Caco-2 (cell line): Measurements from ENCODE around the gene LCN2. TPM values are rescaled to one million over a fixed set of nuclear protein-coding genes. Genes with fewer than 3 reads are reported as not detected.

ENCODE experiments used
- BruUV-seq: library from RNA; stranded (reverse); fragments of 400-500 nt; replicated peaks from 2 replicates; lab custom pipeline; 2021; lab: Mats Ljungman, UMichigan
- CTCF ChIA-PET: fragments of 300-600 bp; sonication (Branson Sonifier 250); formaldehyde crosslinking; loops from one replicate; lab custom pipeline; 2022; ENCODE audit warnings: antibody characterized with exemption; lab: Charles Lee
- POLR2A ChIA-PET: fragments of 300-600 bp; sonication (Branson Sonifier 250); formaldehyde crosslinking; loops from one replicate; lab custom pipeline; 2022; ENCODE audit warnings: antibody characterized with exemption; lab: Charles Lee
- DNase-seq, 2 experiments: peaks; one replicate each; pipeline versions ENCODE4 v3.0.0 to v3.0.0-alpha.2; 2020 to 2022
- H3K27me3 ChIP-seq: replicated peaks from 2 replicates; pipeline ENCODE4 v1.6.0; 2011; ENCODE audit warnings: low read length; ENCODE audit not compliant: control insufficient read depth, insufficient read depth
- H3K36me3 ChIP-seq: 2 replicates; pipeline ENCODE4 v1.5.1; 2011; ENCODE audit warnings: low read length; ENCODE audit not compliant: control insufficient read depth, insufficient read depth
- H3K4me1 ChIP-seq: fragments of 250-450 bp; sonication (Bioruptor Pico); 2 replicates; pipeline ENCODE4 v1.5.1; 2020; ENCODE audit warnings: mild to moderate bottlenecking
- H3K4me3 ChIP-seq: 2 replicates; pipeline ENCODE4 v1.5.1; 2011; ENCODE audit warnings: low read depth, mild to moderate bottlenecking, control low read depth, low read length
- H3K9me3 ChIP-seq: fragments of 250-450 bp; sonication (Bioruptor Pico); 2 replicates; pipeline ENCODE4 v1.5.1; 2020; ENCODE audit warnings: mild to moderate bottlenecking, moderate library complexity
- H3K27ac Mint-ChIP-seq: one replicate; pipeline ENCODE4 v1.8.0; 2022; ENCODE audit warnings: mixed read lengths; ENCODE audit not compliant: unreplicated experiment
- H3K27me3 Mint-ChIP-seq: one replicate; pipeline ENCODE4 v1.8.0; 2022; ENCODE audit warnings: mixed read lengths; ENCODE audit not compliant: insufficient read depth, unreplicated experiment
- H3K36me3 Mint-ChIP-seq: one replicate; pipeline ENCODE4 v1.8.0; 2022; ENCODE audit warnings: mild to moderate bottlenecking, mixed read lengths; ENCODE audit not compliant: insufficient read depth, unreplicated experiment
- H3K4me1 Mint-ChIP-seq: one replicate; pipeline ENCODE4 v1.8.0; 2022; ENCODE audit warnings: low read depth, mixed read lengths; ENCODE audit not compliant: unreplicated experiment
- H3K4me3 Mint-ChIP-seq: one replicate; pipeline ENCODE4 v1.8.0; 2022; ENCODE audit warnings: mild to moderate bottlenecking, moderate library complexity, mixed read lengths; ENCODE audit not compliant: unreplicated experiment
- H3K9me3 Mint-ChIP-seq: one replicate; pipeline ENCODE4 v1.8.0; 2022; ENCODE audit warnings: mixed read lengths; ENCODE audit not compliant: unreplicated experiment
- intact Hi-C: fragments of 100-400 bp; cut with micrococcal nuclease; formaldehyde crosslinking; loops from one replicate; pipeline ENCODE4 v1.10.0; 2022; ENCODE audit not compliant: unreplicated experiment
- total RNA-seq: library from RNA; stranded (reverse); gene quantifications from 2 replicates; pipeline ENCODE4 v1.2.3, GENCODE V29; 2022
- TF ChIP-seq, protein P1 (sequence below), 2 experiments: fragments of 200-600 bp in 1 of 2; IDR thresholded peaks; 1 replicate in 1 of 2; 2 replicates in 1 of 2; pipeline versions ENCODE4 v1.5.1 to v1.8.0; 2011 to 2022; ENCODE audit warnings: antibody characterized with exemption in 1 of 2, control low read depth in 1 of 2, inconsistent platforms in 1 of 2, low read depth in 1 of 2, low read length in 1 of 2, mild to moderate bottlenecking in 1 of 2, moderate library complexity in 1 of 2; ENCODE audit not compliant: insufficient read depth in 1 of 2, severe bottlenecking in 1 of 2, unreplicated experiment in 1 of 2

The LCN2 gene
- total RNA-seq, 1 experiment from 2014 or later: not detected

DNA sequence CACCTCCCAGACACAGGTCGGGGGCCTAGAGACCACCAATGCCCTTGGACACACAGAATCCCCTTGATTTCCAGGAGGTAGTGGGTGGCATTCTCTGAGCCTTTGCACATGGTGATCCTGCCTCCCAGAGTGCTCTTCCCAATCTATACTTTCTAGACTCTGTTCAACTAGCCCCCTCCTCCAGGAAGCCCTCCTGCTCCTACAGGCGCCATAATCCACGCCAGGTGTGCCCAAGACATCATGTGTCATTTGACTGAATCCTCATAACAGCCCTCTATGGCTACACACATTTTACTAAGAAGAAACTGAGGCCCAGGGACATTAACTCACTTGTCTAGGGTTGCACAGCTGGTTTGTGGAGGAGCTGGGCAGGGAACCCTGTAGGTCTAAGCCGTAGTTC lies 18.0 kb downstream of the LCN2 start:
- intact Hi-C loops: no loop called here
- Mint-ChIP-seq H3K4me1 (no peaks in the 10 kb centered on the region), H3K36me3 (peaks cover 69% of the 10 kb centered on the region), H3K27me3 (no peaks in the 10 kb centered on the region), H3K9me3 (no peaks in the 10 kb centered on the region), H3K4me3 (no peak overlapping the region), H3K27ac (no peak overlapping the region)
- TF ChIP-seq, protein P1, sequence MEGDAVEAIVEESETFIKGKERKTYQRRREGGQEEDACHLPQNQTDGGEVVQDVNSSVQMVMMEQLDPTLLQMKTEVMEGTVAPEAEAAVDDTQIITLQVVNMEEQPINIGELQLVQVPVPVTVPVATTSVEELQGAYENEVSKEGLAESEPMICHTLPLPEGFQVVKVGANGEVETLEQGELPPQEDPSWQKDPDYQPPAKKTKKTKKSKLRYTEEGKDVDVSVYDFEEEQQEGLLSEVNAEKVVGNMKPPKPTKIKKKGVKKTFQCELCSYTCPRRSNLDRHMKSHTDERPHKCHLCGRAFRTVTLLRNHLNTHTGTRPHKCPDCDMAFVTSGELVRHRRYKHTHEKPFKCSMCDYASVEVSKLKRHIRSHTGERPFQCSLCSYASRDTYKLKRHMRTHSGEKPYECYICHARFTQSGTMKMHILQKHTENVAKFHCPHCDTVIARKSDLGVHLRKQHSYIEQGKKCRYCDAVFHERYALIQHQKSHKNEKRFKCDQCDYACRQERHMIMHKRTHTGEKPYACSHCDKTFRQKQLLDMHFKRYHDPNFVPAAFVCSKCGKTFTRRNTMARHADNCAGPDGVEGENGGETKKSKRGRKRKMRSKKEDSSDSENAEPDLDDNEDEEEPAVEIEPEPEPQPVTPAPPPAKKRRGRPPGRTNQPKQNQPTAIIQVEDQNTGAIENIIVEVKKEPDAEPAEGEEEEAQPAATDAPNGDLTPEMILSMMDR (IDR thresholded peaks at IDR 0.05; ENCODE audit: insufficient read depth in 1 of 2, low read depth in 1 of 2, low read length in 1 of 2, severe bottlenecking in 1 of 2, unreplicated experiment in 1 of 2): no peak
- no TSS peak for BruUV-seq
- Histone ChIP-seq H3K4me1 (no peaks in the 10 kb centered on the region), H3K9me3 (no peaks in the 10 kb centered on the region), H3K4me3 (no peak overlapping the region), H3K27me3 (no peaks in the 10 kb centered on the region), H3K36me3 (peaks cover 2% of the 10 kb centered on the region)
- DNase-seq: no peak
- POLR2A ChIA-PET: no interaction called here
- CTCF ChIA-PET: no interaction called here

DNA sequence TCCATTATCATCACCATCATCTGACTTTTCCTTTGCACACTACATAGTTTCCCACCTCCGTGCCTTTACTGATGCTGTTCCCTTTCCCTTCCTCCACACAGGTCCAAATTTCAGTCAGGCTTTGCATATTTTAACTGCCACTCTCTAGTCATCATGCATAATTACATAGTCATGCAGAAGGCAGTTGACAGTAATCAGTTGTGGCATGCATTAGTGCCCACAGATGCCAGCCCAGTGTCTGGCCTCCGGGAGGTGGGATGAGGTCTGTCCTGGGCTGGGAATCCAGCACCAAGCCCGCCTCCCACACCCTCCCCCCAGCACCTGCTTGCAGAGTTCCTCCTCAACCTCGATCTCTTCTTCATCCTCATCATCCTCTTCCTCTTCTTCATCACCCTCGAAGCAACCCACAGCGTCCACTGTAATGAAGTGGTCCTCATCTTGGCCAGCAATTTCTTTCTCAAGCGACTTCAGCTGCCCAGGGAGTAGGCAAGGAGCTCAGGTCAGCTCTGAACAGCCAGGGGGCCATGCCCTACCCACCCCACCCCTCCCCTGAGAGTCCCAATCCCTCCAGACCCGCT lies 19.6 kb downstream of the LCN2 start:
- intact Hi-C loops: no loop called here
- H3K4me1 ChIP-seq: no peaks in the 10 kb centered on the region
- H3K4me3 ChIP-seq: no peak overlapping the region
- ChIA-PET POLR2A (interaction anchor here (0.6 to 1.2 kb wide), 2 partner anchors 9 to 50 kb away, joined by 3 to 5 read pairs; no protein-coding TSS in a partner anchor), CTCF (interaction anchor here (0.6 kb wide), 1 partner anchor 296 kb away, joined by 3 read pairs; no protein-coding TSS in a partner anchor)
- Mint-ChIP-seq H3K36me3 (peaks cover 61% of the 10 kb centered on the region), H3K9me3 (no peaks in the 10 kb centered on the region), H3K27ac (peak overlapping the region; percentile 60), H3K4me1 (no peaks in the 10 kb centered on the region), H3K27me3 (no peaks in the 10 kb centered on the region), H3K4me3 (no peak overlapping the region)
- H3K27me3 ChIP-seq: no peaks in the 10 kb centered on the region
- no peaks in the 10 kb centered on the region for H3K9me3 ChIP-seq
- TF ChIP-seq, protein P1 (IDR thresholded peaks at IDR 0.05; ENCODE audit: insufficient read depth in 1 of 2, low read depth in 1 of 2, low read length in 1 of 2, severe bottlenecking in 1 of 2, unreplicated experiment in 1 of 2): no peak
- BruUV-seq: no TSS peak
- H3K36me3 ChIP-seq: peaks cover 2% of the 10 kb centered on the region
- DNase-seq: no peak

DNA sequence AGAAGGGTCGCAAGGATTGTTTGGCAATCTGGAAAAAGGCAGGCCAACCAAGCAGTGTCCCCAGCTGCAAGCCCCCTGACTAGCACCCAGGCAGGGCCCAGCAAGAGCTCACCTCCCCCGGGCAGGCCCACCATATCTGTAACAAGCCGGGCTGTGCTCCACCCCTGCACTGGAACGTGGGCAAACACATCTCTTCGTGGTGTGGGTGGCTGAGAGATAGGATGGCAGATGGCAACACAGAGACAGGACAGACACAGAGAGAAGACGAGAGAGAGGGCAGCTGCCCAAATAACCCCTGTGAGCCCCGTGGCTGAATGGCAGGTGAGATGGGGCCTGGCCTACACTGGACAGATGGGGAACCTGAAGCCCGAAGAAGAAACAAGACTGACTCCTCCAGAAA lies 20.2 kb downstream of the LCN2 start:
- TF ChIP-seq, protein P1 (IDR thresholded peaks at IDR 0.05; ENCODE audit: insufficient read depth in 1 of 2, low read depth in 1 of 2, low read length in 1 of 2, severe bottlenecking in 1 of 2, unreplicated experiment in 1 of 2): no peak
- Mint-ChIP-seq H3K36me3 (peaks cover 61% of the 10 kb centered on the region), H3K9me3 (no peaks in the 10 kb centered on the region), H3K27ac (no peak overlapping the region), H3K4me1 (no peaks in the 10 kb centered on the region), H3K4me3 (no peak overlapping the region), H3K27me3 (no peaks in the 10 kb centered on the region)
- no peak for DNase-seq
- intact Hi-C loops: no loop called here
- BruUV-seq: no TSS peak
- POLR2A ChIA-PET: interaction anchor here (0.5 to 1.2 kb wide), 2 partner anchors 21 to 49 kb away, joined by 3 read pairs; no protein-coding TSS in a partner anchor
- H3K4me3 ChIP-seq: no peak overlapping the region
- H3K9me3 ChIP-seq: no peaks in the 10 kb centered on the region
- H3K4me1 ChIP-seq: no peaks in the 10 kb centered on the region
- no peaks in the 10 kb centered on the region for H3K27me3 ChIP-seq
- CTCF ChIA-PET: no interaction called here
- peaks cover 2% of the 10 kb centered on the region for H3K36me3 ChIP-seq
